GM20431 (cell line): Measurements from ENCODE around the gene PLEKHG4B.

Experiments used
- in situ Hi-C: fragments of 300-500 bp; cut with MseI, MboI; formaldehyde crosslinking; loops from one replicate; pipeline ENCODE4 v1.15.0; 2020; ENCODE audit warnings: low sequenced_read_pairs; ENCODE audit not compliant: unreplicated experiment

The PLEKHG4B gene

GRCh38 chr5:147751-148150 is 55.8 kb downstream of the PLEKHG4B start:
- in situ Hi-C loops: no loop called here

- in situ Hi-C loops: no loop called here
Measured at GRCh38 chr5:149745-150485, 57.9 kb downstream of the PLEKHG4B start.

GRCh38 chr5:150746-151145 is 58.8 kb downstream of the PLEKHG4B start:
- in situ Hi-C loops: no loop called here

- in situ Hi-C loops: no loop called here
Measured at GRCh38 chr5:152077-152476, 60.1 kb downstream of the PLEKHG4B start.

GRCh38 chr5:153256-153655 is 61.3 kb downstream of the PLEKHG4B start:
- in situ Hi-C loops: no loop called here

- in situ Hi-C loops: no loop called here
Measured at GRCh38 chr5:154236-154635, 62.3 kb downstream of the PLEKHG4B start.

- in situ Hi-C loops: no loop called here
Measured at GRCh38 chr5:154826-155225, 62.9 kb downstream of the PLEKHG4B start.

- in situ Hi-C loops: no loop called here
Measured at GRCh38 chr5:155651-156410, 63.9 kb downstream of the PLEKHG4B start.

GRCh38 chr5:156411-157072 is 64.6 kb downstream of the PLEKHG4B start:
- in situ Hi-C loops: no loop called here

GRCh38 chr5:157126-157715 is 65.3 kb downstream of the PLEKHG4B start:
- in situ Hi-C loops: no loop called here

- in situ Hi-C loops: no loop called here
Measured at GRCh38 chr5:157801-158200, 65.8 kb downstream of the PLEKHG4B start.

GRCh38 chr5:158807-159447 is 67.0 kb downstream of the PLEKHG4B start:
- in situ Hi-C loops: no loop called here

- in situ Hi-C loops: no loop called here
Measured at GRCh38 chr5:159448-160172, 67.6 kb downstream of the PLEKHG4B start.

- in situ Hi-C loops: no loop called here
Measured at GRCh38 chr5:160173-160510, 68.2 kb downstream of the PLEKHG4B start.

- in situ Hi-C loops: no loop called here
Measured at GRCh38 chr5:160921-161802, 69.2 kb downstream of the PLEKHG4B start.

- in situ Hi-C loops: no loop called here
Measured at GRCh38 chr5:161803-162110, 69.8 kb downstream of the PLEKHG4B start.

GRCh38 chr5:162190-162564 is 70.2 kb downstream of the PLEKHG4B start:
- in situ Hi-C loops: no loop called here

- in situ Hi-C loops: no loop called here
Measured at GRCh38 chr5:162565-163337, 70.8 kb downstream of the PLEKHG4B start.

- in situ Hi-C loops: no loop called here
Measured at GRCh38 chr5:163338-163620, 71.3 kb downstream of the PLEKHG4B start.
